Central memory CD8-positive, alpha-beta T cell (primary cell): Measurements from ENCODE around the gene RNF40.

Source experiments
- ATAC-seq: fragments of 150-1000 bp; cut with Tn5 transposase; replicated peaks from 2 replicates; pipeline ENCODE4 v1.10.0; 2022; ENCODE audit warnings: mild to moderate bottlenecking, moderate FRiP score, moderate number of reproducible peaks; ENCODE audit not compliant: poor library complexity, severe bottlenecking; ENCODE audit errors: extremely low read depth
- DNase-seq, 2 donors: peaks; one replicate each; pipeline ENCODE4 v3.0.0; 2021; ENCODE audit warnings: low spot score in 2 of 2
- H3K27ac Mint-ChIP-seq: one replicate; pipeline ENCODE4 v1.8.0; 2022; ENCODE audit warnings: low read depth, mild to moderate bottlenecking, moderate library complexity, mixed read lengths
- H3K27me3 Mint-ChIP-seq: one replicate; pipeline ENCODE4 v1.8.0; 2022; ENCODE audit warnings: mixed read lengths
- H3K36me3 Mint-ChIP-seq: one replicate; pipeline ENCODE4 v1.8.0; 2022; ENCODE audit warnings: mild to moderate bottlenecking, moderate library complexity, mixed read lengths; ENCODE audit not compliant: insufficient read depth
- H3K4me1 Mint-ChIP-seq: one replicate; pipeline ENCODE4 v1.8.0; 2022; ENCODE audit warnings: mixed read lengths
- H3K4me3 Mint-ChIP-seq: one replicate; pipeline ENCODE4 v1.8.0; 2022; ENCODE audit warnings: mild to moderate bottlenecking, moderate library complexity, mixed read lengths
- H3K9me3 Mint-ChIP-seq: one replicate; pipeline ENCODE4 v1.8.0; 2022; ENCODE audit warnings: mixed read lengths

Gene RNF40

GRCh38 chr16:30761928-30762902 lies at the start of gene RNF40, which contains the start of gene CFAP119:
RNF40 (plus strand) TSS chr16:30762322; CDS start chr16:30762546, 224 bp downstream.
CFAP119 (minus strand) TSS chr16:30762062; CDS start chr16:30761748, 314 bp downstream.
- Mint-ChIP-seq H3K27ac (peak within 1 kb of the TSS; percentile 90), H3K36me3 (peaks cover 31% of the 10 kb centered on the region), H3K4me3 (peak within 1 kb of the TSS; percentile 92), H3K27me3 (no peaks in the 10 kb centered on the region), H3K9me3 (no peaks in the 10 kb centered on the region), H3K4me1 (peaks cover 32% of the 10 kb centered on the region)
- DNase-seq (peak; percentile 79 to 82), ATAC-seq (peak; percentile 91)

- Mint-ChIP-seq H3K4me3 (peak overlapping the region; percentile 55), H3K27me3 (no peaks in the 10 kb centered on the region), H3K27ac (peak overlapping the region; percentile 95), H3K4me1 (peaks cover 37% of the 10 kb centered on the region), H3K9me3 (no peaks in the 10 kb centered on the region), H3K36me3 (peaks cover 85% of the 10 kb centered on the region)
- DNase-seq: peak in 1 of 2 donors; percentile 58
- peak; percentile 98 for ATAC-seq
Observed at GRCh38 chr16:30715750-30716445, 46.2 kb upstream of the RNF40 start.

- no peaks in the 10 kb centered on the region for H3K27me3 Mint-ChIP-seq
- no peaks in the 10 kb centered on the region for H3K9me3 Mint-ChIP-seq
- H3K4me3 Mint-ChIP-seq: no peak overlapping the region
- DNase-seq (no peak), ATAC-seq (no peak)
- H3K4me1 Mint-ChIP-seq: peaks cover 43% of the 10 kb centered on the region
- H3K36me3 Mint-ChIP-seq: peaks cover 76% of the 10 kb centered on the region
- peak overlapping the region; percentile 86 for H3K27ac Mint-ChIP-seq
Observed at GRCh38 chr16:30720086-30720485, 42.0 kb upstream of the RNF40 start.

GRCh38 chr16:30720694-30721093 lies 41.4 kb upstream of the RNF40 start:
- Mint-ChIP-seq H3K9me3 (no peaks in the 10 kb centered on the region), H3K4me1 (peaks cover 39% of the 10 kb centered on the region), H3K27me3 (no peaks in the 10 kb centered on the region), H3K27ac (peak overlapping the region; percentile 86), H3K4me3 (no peak overlapping the region), H3K36me3 (peaks cover 77% of the 10 kb centered on the region)
- ATAC-seq (no peak), DNase-seq (no peak)

- no peak overlapping the region for H3K4me3 Mint-ChIP-seq
- ATAC-seq (no peak), DNase-seq (no peak)
- no peaks in the 10 kb centered on the region for H3K9me3 Mint-ChIP-seq
- H3K36me3 Mint-ChIP-seq: peaks cover 75% of the 10 kb centered on the region
- peaks cover 34% of the 10 kb centered on the region for H3K4me1 Mint-ChIP-seq
- H3K27me3 Mint-ChIP-seq: no peaks in the 10 kb centered on the region
- peak overlapping the region; percentile 86 for H3K27ac Mint-ChIP-seq
Observed at GRCh38 chr16:30721167-30721566, 41.0 kb upstream of the RNF40 start.

GRCh38 chr16:30721606-30722005 lies 40.5 kb upstream of the RNF40 start:
- ATAC-seq: no peak
- H3K36me3 Mint-ChIP-seq: peaks cover 71% of the 10 kb centered on the region

GRCh38 chr16:30722443-30722842 lies 39.7 kb upstream of the RNF40 start:
- no peaks in the 10 kb centered on the region for H3K27me3 Mint-ChIP-seq
- no peak overlapping the region for H3K4me3 Mint-ChIP-seq
- H3K4me1 Mint-ChIP-seq: peaks cover 22% of the 10 kb centered on the region
- ATAC-seq: no peak
- peak overlapping the region; percentile 53 for H3K27ac Mint-ChIP-seq
- DNase-seq: no peak
- H3K36me3 Mint-ChIP-seq: peaks cover 66% of the 10 kb centered on the region
- no peaks in the 10 kb centered on the region for H3K9me3 Mint-ChIP-seq

More at GRCh38 chr16:30721606-30722005, 40.5 kb upstream of the RNF40 start:
- peaks cover 29% of the 10 kb centered on the region for H3K4me1 Mint-ChIP-seq
- H3K27ac Mint-ChIP-seq: no peak overlapping the region
- no peaks in the 10 kb centered on the region for H3K27me3 Mint-ChIP-seq
- H3K4me3 Mint-ChIP-seq: no peak overlapping the region
- no peaks in the 10 kb centered on the region for H3K9me3 Mint-ChIP-seq
- DNase-seq: no peak

- Mint-ChIP-seq H3K4me3 (no peak overlapping the region), H3K36me3 (peaks cover 65% of the 10 kb centered on the region), H3K27ac (peak overlapping the region; percentile 53), H3K9me3 (no peaks in the 10 kb centered on the region), H3K27me3 (no peaks in the 10 kb centered on the region), H3K4me1 (peaks cover 22% of the 10 kb centered on the region)
- DNase-seq (no peak), ATAC-seq (no peak)
Observed at GRCh38 chr16:30722916-30723315, 39.2 kb upstream of the RNF40 start.

- Mint-ChIP-seq H3K9me3 (no peaks in the 10 kb centered on the region), H3K36me3 (peaks cover 59% of the 10 kb centered on the region), H3K4me3 (no peak overlapping the region), H3K27me3 (no peaks in the 10 kb centered on the region), H3K27ac (peak overlapping the region; percentile 81), H3K4me1 (peaks cover 22% of the 10 kb centered on the region)
- ATAC-seq (no peak), DNase-seq (no peak)
Observed at GRCh38 chr16:30723725-30724355, 38.3 kb upstream of the RNF40 start.

GRCh38 chr16:30724641-30725417 lies 37.3 kb upstream of the RNF40 start:
- Mint-ChIP-seq H3K9me3 (no peaks in the 10 kb centered on the region), H3K4me1 (peaks cover 22% of the 10 kb centered on the region), H3K27ac (peak overlapping the region; percentile 81), H3K4me3 (no peak overlapping the region), H3K27me3 (no peaks in the 10 kb centered on the region), H3K36me3 (peaks cover 62% of the 10 kb centered on the region)
- ATAC-seq (no peak), DNase-seq (no peak)

- no peaks in the 10 kb centered on the region for H3K9me3 Mint-ChIP-seq
- peaks cover 16% of the 10 kb centered on the region for H3K4me1 Mint-ChIP-seq
- DNase-seq (no peak), ATAC-seq (no peak)
- H3K36me3 Mint-ChIP-seq: peaks cover 64% of the 10 kb centered on the region
- H3K27ac Mint-ChIP-seq: peak overlapping the region; percentile 42
- H3K27me3 Mint-ChIP-seq: no peaks in the 10 kb centered on the region
- H3K4me3 Mint-ChIP-seq: no peak overlapping the region
Observed at GRCh38 chr16:30725418-30725792, 36.7 kb upstream of the RNF40 start.

- Mint-ChIP-seq H3K9me3 (no peaks in the 10 kb centered on the region), H3K4me3 (no peak overlapping the region), H3K27me3 (no peaks in the 10 kb centered on the region), H3K4me1 (peaks cover 12% of the 10 kb centered on the region), H3K36me3 (peaks cover 61% of the 10 kb centered on the region), H3K27ac (no peak overlapping the region)
- ATAC-seq: no peak
- DNase-seq: no peak
Observed at GRCh38 chr16:30728321-30728720, 33.8 kb upstream of the RNF40 start.
